Measurements from ENCODE around the gene RPL22L1.
A peak's percentile ranks its signal among the peaks of the same experiment; 100 is the strongest.

Gene RPL22L1

GRCh38 chr3:170908235-170909116, 38.5 kb upstream of the RPL22L1 start, which contains the start of gene EIF5A2 (continued):
- TF ChIP-seq PRDM1 (tag by site-specific recombination; IDR thresholded peaks at IDR 0.05) = 0 out of 2 replicates have a peak, but pooled peaks have one; percentile 31
- peak; percentile 54; the same call in 1 of the 2 replicates for TF ChIP-seq ZBTB8A (tag by site-specific recombination; IDR thresholded peaks at IDR 0.05)

GRCh38 chr3:170907637-170908234, 37.7 kb upstream of the RPL22L1 start:
- H3K4me1 ChIP-seq (ENCODE audit: control insufficient read depth, insufficient read depth, low read length) = no peaks in the 10 kb centered on the region
- TF ChIP-seq ZNF423 (tag by site-specific recombination; IDR thresholded peaks at IDR 0.05) = no peak
- no peak for TF ChIP-seq ZNF561 (tag by site-specific recombination; IDR thresholded peaks at IDR 0.05; ENCODE audit: borderline replicate concordance)
- no peak for TF ChIP-seq SALL2 (tag by site-specific recombination; IDR thresholded peaks at IDR 0.05; ENCODE audit: borderline replicate concordance)
- no peak for TF ChIP-seq ZNF404 (tag by site-specific recombination; IDR thresholded peaks at IDR 0.05)
- TF ChIP-seq ZNF121 (tag by site-specific recombination; IDR thresholded peaks at IDR 0.05) = peak; percentile 81
- no peak for TF ChIP-seq ZNF132 (tag by site-specific recombination; IDR thresholded peaks at IDR 0.05; ENCODE audit: borderline replicate concordance)
- TF ChIP-seq ZNF558 (tag by site-specific recombination; IDR thresholded peaks at IDR 0.05) = no peak
- peaks cover 0 to 4% of the 10 kb centered on the region in 2 experiments; a peak in 1 of 3 replicates for H3K36me3 ChIP-seq (ENCODE audit: control insufficient read depth in 2 of 2, insufficient read depth in 1 of 2, low read length in 2 of 2)
- ChIA-PET CTCF (no interaction called here), POLR2A (interaction anchor here (1.0 to 1.3 kb wide), 2 partner anchors 38 to 39 kb away, joined by 3 to 4 read pairs; partner anchors contain the start of gene RPL22L1)
- H3K9me3 ChIP-seq (ENCODE audit: control insufficient read depth, insufficient read depth, low read depth, low read length) = no peaks in the 10 kb centered on the region
- H3K27ac ChIP-seq (ENCODE audit: extremely low read depth, low read depth, low read length) = no peak overlapping the region; the same call in 1 of the 2 replicates
- H3K4me3 ChIP-seq (ENCODE audit: low read depth, low read length) = peak overlapping the region; percentile 79

- Histone ChIP-seq H3K4me1 (ENCODE audit: control insufficient read depth, insufficient read depth, low read length) (no peaks in the 10 kb centered on the region), H3K36me3 (ENCODE audit: control insufficient read depth in 2 of 2, insufficient read depth in 1 of 2, low read length in 2 of 2) (peaks cover 0 to 10% of the 10 kb centered on the region in 2 experiments; a peak in 1 of 3 replicates), H3K27ac (ENCODE audit: extremely low read depth, low read depth, low read length) (no peak overlapping the region), H3K9me3 (ENCODE audit: control insufficient read depth, insufficient read depth, low read depth, low read length) (no peaks in the 10 kb centered on the region), H3K4me3 (ENCODE audit: low read depth, low read length) (no peak overlapping the region)
- TF ChIP-seq ZSCAN5A (tag by site-specific recombination; IDR thresholded peaks at IDR 0.05) = no peak
- no peak for TF ChIP-seq SP2 (tag by site-specific recombination; IDR thresholded peaks at IDR 0.05)
- TF ChIP-seq ZNF544 (tag by site-specific recombination; IDR thresholded peaks at IDR 0.05) = no peak
- TF ChIP-seq PRDM10 (tag by site-specific recombination; IDR thresholded peaks at IDR 0.05) = no peak
- no peak for TF ChIP-seq SETDB1 (IDR thresholded peaks at IDR 0.05; ENCODE audit: insufficient read length, low read length)
- no peak for TF ChIP-seq ZNF701 (tag by site-specific recombination; IDR thresholded peaks at IDR 0.05)
- TF ChIP-seq ZNF37A (tag by site-specific recombination; IDR thresholded peaks at IDR 0.05) = no peak
- TF ChIP-seq GLIS1 (tag by site-specific recombination; IDR thresholded peaks at IDR 0.05) = no peak
- no peak for TF ChIP-seq ZNF791 (tag by site-specific recombination; IDR thresholded peaks at IDR 0.05)
- TF ChIP-seq ZNF394 (tag by site-specific recombination; IDR thresholded peaks at IDR 0.05; ENCODE audit: borderline replicate concordance) = no peak
- no peak for TF ChIP-seq RBAK (tag by site-specific recombination; IDR thresholded peaks at IDR 0.05)
- no peak for TF ChIP-seq ZNF350 (tag by site-specific recombination; IDR thresholded peaks at IDR 0.05)
- TF ChIP-seq ZBTB21 (tag by site-specific recombination; IDR thresholded peaks at IDR 0.05) = no peak
- TF ChIP-seq ZNF148 (tag by site-specific recombination; IDR thresholded peaks at IDR 0.05; ENCODE audit: borderline replicate concordance) = no peak
- no peak for TF ChIP-seq ZSCAN30 (tag by site-specific recombination; IDR thresholded peaks at IDR 0.05)
- no peak for TF ChIP-seq ZBTB48 (tag by site-specific recombination; IDR thresholded peaks at IDR 0.05)
- ChIA-PET POLR2A (no interaction called here), CTCF (no interaction called here)
Observed at GRCh38 chr3:170905862-170906261, 35.9 kb upstream of the RPL22L1 start.
